Lung (tissue), 12 donors: ENCODE data around the gene MYO16. TPM values are rescaled to one million over a fixed set of nuclear protein-coding genes. Genes with fewer than 3 reads are reported as not detected.

Experiments
- ATAC-seq: fragments of 200-7000 bp; cut with Tn5 transposase; one replicate; pipeline ENCODE4 v1.9.1; 2020; ENCODE audit warnings: moderate number of reproducible peaks; ENCODE audit not compliant: insufficient read depth, low FRiP score
- DNase-seq, 3 donors: peaks; one replicate each; pipeline ENCODE4 v3.0.0-alpha.2; 2013 to 2017
- H3K27ac ChIP-seq, 2 donors: one replicate each; pipeline ENCODE4 v1.5.1; 2013; ENCODE audit warnings: mild to moderate bottlenecking in 2 of 2, moderate library complexity in 2 of 2, control low read depth in 1 of 2, inconsistent platforms in 1 of 2, low read depth in 1 of 2, low read length in 1 of 2
- H3K27me3 ChIP-seq, 3 donors: one replicate each; pipeline ENCODE4 v1.5.1; 2013; ENCODE audit warnings: low read length in 2 of 3; ENCODE audit not compliant: control insufficient read depth in 3 of 3, insufficient read depth in 3 of 3
- H3K36me3 ChIP-seq, 4 donors: one replicate each; pipeline ENCODE4 v1.5.1; 2013; ENCODE audit warnings: low read length in 4 of 4, mild to moderate bottlenecking in 1 of 4, moderate library complexity in 1 of 4; ENCODE audit not compliant: control insufficient read depth in 4 of 4, insufficient read depth in 4 of 4
- H3K4me1 ChIP-seq, 5 donors: one replicate each; pipeline ENCODE4 v1.5.1; 2013; ENCODE audit warnings: low read length in 5 of 5, mild to moderate bottlenecking in 2 of 5, moderate library complexity in 1 of 5; ENCODE audit not compliant: control insufficient read depth in 5 of 5, insufficient read depth in 5 of 5
- H3K4me3 ChIP-seq: one replicate; pipeline ENCODE4 v1.5.1; 2013; ENCODE audit warnings: mild to moderate bottlenecking, control low read depth, moderate library complexity
- H3K9ac ChIP-seq, 2 donors: one replicate each; pipeline ENCODE4 v1.5.1; 2013; ENCODE audit warnings: low read length in 2 of 2, control low read depth in 1 of 2; ENCODE audit not compliant: insufficient read depth in 1 of 2
- H3K9me3 ChIP-seq, 4 donors: one replicate each; pipeline ENCODE4 v1.5.1; 2013; ENCODE audit warnings: low read length in 3 of 4, mild to moderate bottlenecking in 1 of 4, moderate library complexity in 1 of 4; ENCODE audit not compliant: control insufficient read depth in 4 of 4, insufficient read depth in 3 of 4
- WGBS, 2 donors: extraction: QIAGEN DNeasy Blood & Tissue Kit; methylation state at CpG; one replicate each; pipeline ENCODE4 v1.1.7; 2013; 5-methylcytosine and 5-hydroxymethylcytosine counted together
- polyA plus RNA-seq, 2 donors: library from polyadenylated mRNA; stranded (reverse); fragments of 200-250 nt; gene quantifications; one replicate each; pipeline ENCODE4 v1.2.1, GENCODE V29; 2013
- total RNA-seq, 2 donors: library from RNA; depleted of rRNA in 1 of 2; stranded (reverse); fragments of >200 nt in 1 of 2; gene quantifications; one replicate each; pipeline ENCODE4 v1.2.1, GENCODE V29; 2014 to 2021
- TF ChIP-seq, protein P1 (sequence below): IDR thresholded peaks from 2 replicates; pipeline ENCODE4 v1.5.1; 2012; ENCODE audit warnings: mild to moderate bottlenecking; ENCODE audit errors: control extremely low read depth, extremely low read depth
- donor health status: control.
- donor health status: control.
- donor health status: Bipolar disorder and iron deficiency.
- donor health status: healthy.
- donor health status: DM: yes; HTN: yes; CAD: no.

MYO16 gene
- total and polyA plus RNA-seq, 4 donors, result 0.12 to 13.8 (median 0.88) TPM

DNA sequence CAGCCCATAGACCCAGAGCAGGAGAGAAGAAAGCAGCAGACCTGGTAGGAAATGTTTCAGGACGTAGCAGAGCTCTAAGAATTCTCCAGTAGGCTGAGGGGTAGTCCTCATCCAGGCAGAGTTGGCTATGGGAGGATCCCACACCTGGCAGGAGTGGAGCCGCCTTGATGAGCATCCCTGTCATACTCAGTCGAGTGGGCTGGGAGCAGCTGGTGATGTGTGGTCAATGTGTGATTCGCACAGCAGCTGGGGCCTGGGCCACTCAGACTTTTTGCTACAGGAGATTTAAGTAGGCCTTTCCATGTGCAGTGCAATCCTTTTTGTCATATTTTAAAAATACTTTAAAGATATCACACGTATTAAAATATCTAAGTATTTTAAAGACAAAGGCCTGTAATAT lies 56.6 kb downstream of the MYO16 start:
- Histone ChIP-seq H3K4me1 (no peaks in the 10 kb centered on the region), H3K4me3 (no peak overlapping the region), H3K9ac (no peak overlapping the region), H3K27me3 (no peaks in the 10 kb centered on the region), H3K9me3 (no peaks in the 10 kb centered on the region), H3K27ac (no peak overlapping the region), H3K36me3 (no peaks in the 10 kb centered on the region)
- ATAC-seq (no peak), DNase-seq (no peak)
- 86 to 89% methylated on average over 5 of the region's 5 CpGs for WGBS, 2 donors
- TF ChIP-seq, protein P1, sequence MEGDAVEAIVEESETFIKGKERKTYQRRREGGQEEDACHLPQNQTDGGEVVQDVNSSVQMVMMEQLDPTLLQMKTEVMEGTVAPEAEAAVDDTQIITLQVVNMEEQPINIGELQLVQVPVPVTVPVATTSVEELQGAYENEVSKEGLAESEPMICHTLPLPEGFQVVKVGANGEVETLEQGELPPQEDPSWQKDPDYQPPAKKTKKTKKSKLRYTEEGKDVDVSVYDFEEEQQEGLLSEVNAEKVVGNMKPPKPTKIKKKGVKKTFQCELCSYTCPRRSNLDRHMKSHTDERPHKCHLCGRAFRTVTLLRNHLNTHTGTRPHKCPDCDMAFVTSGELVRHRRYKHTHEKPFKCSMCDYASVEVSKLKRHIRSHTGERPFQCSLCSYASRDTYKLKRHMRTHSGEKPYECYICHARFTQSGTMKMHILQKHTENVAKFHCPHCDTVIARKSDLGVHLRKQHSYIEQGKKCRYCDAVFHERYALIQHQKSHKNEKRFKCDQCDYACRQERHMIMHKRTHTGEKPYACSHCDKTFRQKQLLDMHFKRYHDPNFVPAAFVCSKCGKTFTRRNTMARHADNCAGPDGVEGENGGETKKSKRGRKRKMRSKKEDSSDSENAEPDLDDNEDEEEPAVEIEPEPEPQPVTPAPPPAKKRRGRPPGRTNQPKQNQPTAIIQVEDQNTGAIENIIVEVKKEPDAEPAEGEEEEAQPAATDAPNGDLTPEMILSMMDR, result no peak

GRCh38 chr13:108690726-108691125 lies 61.3 kb downstream of the MYO16 start:
- TF ChIP-seq, protein P1, result no peak
- ATAC-seq (no peak), DNase-seq (no peak)
- H3K27me3 ChIP-seq, result no peaks in the 10 kb centered on the region
- no peaks in the 10 kb centered on the region for H3K4me1 ChIP-seq
- no peak overlapping the region for H3K9ac ChIP-seq
- H3K9me3 ChIP-seq, result no peaks in the 10 kb centered on the region
- no peaks in the 10 kb centered on the region for H3K36me3 ChIP-seq
- H3K27ac ChIP-seq, result no peak overlapping the region
- 90 to 95% methylated on average over 1 of the region's 1 CpG for WGBS, 2 donors
- H3K4me3 ChIP-seq, result no peak overlapping the region

DNA sequence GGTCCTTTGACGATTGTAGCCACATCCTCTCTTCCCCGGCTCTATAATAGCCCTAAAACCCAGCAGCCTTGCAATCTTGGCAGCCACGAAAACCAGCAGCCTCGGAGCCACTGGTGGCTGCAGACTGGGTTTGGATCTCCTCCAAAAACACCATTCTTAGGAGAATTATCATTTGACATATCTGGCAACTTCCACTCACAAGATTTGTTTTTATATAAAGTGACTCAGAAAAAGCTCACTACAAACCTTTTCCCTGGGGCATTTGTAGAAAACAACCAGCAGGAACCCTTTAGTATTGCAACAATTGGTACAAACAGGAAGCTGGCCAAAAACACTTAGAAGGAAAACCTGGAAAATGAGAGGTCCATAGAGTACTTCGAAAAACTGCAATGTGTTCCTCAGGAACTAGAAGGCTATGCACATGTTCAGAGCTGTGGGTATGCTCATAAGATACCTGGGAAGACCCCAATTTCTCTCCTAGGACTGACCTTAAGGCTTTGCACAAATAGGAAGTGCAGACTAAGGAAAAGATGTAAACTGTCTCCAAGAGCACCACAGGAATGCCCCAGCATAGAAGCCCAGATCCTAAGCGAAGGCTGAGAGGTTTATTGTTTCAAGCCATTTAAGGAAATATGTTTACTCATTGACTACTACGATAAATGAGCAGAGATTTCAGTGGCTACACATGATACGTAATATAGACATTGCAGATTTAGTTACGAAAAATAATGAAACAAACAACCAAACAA lies 71.2 kb downstream of the MYO16 start:
- TF ChIP-seq, protein P1, result no peak
- ATAC-seq, result no peak
- WGBS, 2 donors, result 51 to 54% methylated on average over 9 of the region's 9 CpGs
- no peak overlapping the region for H3K4me3 ChIP-seq
- peaks cover 0 to 2% (median 0%) of the 10 kb centered on the region in 5 donors for H3K4me1 ChIP-seq
- no peak for DNase-seq
- H3K27ac ChIP-seq, result no peak overlapping the region
- no peaks in the 10 kb centered on the region for H3K36me3 ChIP-seq
- no peak overlapping the region for H3K9ac ChIP-seq
- peaks cover 0 to 4% (median under 1%) of the 10 kb centered on the region in 4 donors for H3K9me3 ChIP-seq
- no peaks in the 10 kb centered on the region for H3K27me3 ChIP-seq
